ENCODE data around the gene MKRN1.
"Not testable (repeated sequence)": the region's sequence is repeated elsewhere in the genome, so short reads cannot be mapped to it uniquely, and the experiment has no call there.

MKRN1 gene, protein sequence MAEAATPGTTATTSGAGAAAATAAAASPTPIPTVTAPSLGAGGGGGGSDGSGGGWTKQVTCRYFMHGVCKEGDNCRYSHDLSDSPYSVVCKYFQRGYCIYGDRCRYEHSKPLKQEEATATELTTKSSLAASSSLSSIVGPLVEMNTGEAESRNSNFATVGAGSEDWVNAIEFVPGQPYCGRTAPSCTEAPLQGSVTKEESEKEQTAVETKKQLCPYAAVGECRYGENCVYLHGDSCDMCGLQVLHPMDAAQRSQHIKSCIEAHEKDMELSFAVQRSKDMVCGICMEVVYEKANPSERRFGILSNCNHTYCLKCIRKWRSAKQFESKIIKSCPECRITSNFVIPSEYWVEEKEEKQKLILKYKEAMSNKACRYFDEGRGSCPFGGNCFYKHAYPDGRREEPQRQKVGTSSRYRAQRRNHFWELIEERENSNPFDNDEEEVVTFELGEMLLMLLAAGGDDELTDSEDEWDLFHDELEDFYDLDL

GRCh38 chr7:140479062-140479738 is at the start of gene MKRN1:
MKRN1 (minus strand) TSS chr7:140479505; CDS start chr7:140479344, 161 bp downstream.
- DNase-seq = peak; percentile 82

- no peak for DNase-seq
These were observed 47.7 kb upstream of the MKRN1 start for GRCh38 chr7:140526787-140527664.

DNA sequence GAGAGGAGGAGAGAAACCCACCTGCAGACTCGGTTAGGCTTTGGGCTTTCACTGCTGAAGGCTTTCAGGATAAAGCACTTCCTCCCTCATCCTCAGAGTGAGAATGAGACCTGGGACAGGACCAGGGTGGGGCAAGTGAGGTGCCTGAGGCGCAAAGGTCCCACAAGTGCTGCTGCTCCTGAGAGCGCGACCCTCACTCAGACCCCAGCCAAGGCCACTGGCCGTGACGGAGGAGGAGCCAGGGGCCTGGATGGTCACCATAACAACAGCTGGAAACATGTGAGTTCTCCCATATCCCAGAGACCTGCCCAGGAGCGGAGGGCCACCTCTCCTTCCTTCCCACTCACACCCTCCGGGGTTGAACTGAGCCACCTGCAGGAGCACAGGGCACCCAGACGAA is 46.9 kb upstream of the MKRN1 start:
- DNase-seq = no peak

DNA sequence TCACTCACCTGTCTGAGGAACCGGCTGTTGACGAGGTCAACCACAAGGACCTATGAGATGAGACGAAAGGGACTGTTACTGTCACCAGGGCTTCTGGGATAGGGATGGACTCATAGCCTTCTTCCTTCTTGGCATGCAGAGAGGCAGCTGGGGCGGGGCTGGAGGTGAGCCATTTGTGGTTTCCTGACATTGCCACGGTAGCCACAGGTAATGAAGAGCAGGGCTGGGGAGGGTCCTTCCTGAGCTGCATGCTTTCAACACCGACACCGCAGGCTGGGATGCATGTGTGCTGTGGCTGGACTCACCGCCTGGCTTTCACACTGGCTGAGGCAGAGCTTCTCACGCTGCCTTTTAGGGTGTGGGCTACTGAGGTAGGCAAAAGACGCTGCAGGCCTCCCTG is 46.4 kb upstream of the MKRN1 start:
- DNase-seq = no peak

- no peak for DNase-seq
These were observed 42.1 kb upstream of the MKRN1 start for GRCh38 chr7:140521421-140521820.

DNA sequence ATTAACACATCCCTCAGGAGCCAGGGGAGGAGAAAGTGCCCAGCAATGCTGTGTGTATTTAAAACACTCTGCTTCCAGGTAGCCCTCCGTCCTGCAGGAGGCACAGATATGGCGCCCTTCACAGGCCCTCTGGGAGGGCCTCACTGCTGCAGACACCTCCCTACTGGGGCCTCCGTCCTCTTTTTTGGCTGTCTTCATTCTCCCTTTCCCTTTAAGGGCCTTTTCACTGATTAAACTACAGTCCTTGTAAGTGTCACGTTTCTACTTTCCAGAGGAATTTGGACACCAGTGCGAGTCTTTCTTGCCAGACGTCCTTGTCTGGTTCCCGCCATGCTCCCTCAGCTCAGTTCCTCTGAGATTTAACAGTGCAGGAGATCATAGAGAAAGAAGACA is 39.7 kb upstream of the MKRN1 start:
- no peak for DNase-seq

DNA sequence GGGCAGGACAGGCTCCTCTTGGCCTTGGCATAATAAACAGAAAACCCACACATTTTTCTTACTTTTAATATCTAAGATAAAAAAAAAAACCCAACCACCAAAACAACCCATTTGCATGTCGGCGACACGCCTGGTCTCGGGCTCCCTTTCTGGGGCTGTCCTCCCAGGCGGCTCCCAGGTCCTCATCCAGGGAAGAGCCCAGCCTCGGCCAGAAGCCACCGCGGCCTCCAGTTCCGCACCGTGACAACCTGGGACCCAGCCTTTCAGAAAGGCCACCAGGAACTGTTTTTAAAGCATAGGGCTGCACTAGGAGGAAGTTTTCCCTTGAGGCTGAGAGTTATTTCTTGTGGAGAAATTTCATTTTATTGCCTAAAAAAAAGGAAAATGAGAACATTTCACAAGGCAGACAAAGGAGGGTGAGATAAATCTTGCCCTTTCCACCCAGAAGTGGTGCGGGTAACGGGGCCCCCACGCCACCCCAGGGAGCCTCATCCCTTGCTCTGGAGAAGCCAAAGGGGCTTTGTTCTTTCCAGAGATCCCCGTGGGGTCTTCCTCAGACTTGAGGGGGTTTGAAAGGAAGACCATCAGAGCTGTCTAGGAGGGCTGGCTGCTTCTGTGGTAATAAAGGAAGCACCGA is 39.2 kb upstream of the MKRN1 start:
- no peak for DNase-seq

DNA sequence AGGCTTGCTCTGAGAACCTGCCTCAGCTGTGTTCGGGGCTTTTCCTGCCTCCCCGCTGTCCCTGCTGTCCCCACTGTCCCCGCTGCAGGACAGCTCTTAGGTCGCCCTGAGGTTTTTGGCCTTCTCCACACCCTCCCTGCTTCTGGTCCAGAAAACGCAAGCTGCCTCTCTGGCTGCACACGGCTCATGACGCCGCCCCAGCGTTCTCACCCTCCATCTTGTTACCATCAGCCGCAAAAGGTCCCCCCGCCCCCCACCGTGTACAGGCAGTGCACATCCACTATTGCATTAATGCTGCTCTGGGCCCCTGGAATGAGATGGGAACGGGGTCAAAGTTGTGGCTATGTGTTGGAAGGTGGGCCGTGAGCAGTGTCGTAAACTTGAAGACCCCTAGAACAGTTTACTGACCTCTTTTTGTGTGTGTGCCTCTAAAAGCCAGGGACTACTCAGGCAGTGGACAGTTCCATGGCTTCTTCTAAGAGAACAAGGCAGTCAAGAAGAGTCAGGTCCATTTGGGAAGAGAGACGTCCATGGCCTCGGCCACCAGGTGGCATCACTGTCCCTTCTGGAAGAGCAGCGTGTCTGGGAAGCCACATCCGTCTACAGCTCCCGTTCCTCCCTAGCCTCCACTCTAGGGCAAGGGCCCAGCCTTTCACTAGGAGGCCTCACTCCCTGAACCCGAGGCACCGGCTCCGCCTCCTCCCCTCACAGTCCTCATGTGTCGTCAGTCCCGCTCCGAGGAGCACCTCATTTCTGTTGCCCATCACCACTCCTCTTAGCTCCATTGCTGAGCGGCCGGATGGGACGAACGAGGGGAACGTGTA is 38.5 kb upstream of the MKRN1 start:
- DNase-seq = peak; percentile 71

- DNase-seq = peak; percentile 27
These were observed 33.2 kb upstream of the MKRN1 start for GRCh38 chr7:140512317-140513000.

DNA sequence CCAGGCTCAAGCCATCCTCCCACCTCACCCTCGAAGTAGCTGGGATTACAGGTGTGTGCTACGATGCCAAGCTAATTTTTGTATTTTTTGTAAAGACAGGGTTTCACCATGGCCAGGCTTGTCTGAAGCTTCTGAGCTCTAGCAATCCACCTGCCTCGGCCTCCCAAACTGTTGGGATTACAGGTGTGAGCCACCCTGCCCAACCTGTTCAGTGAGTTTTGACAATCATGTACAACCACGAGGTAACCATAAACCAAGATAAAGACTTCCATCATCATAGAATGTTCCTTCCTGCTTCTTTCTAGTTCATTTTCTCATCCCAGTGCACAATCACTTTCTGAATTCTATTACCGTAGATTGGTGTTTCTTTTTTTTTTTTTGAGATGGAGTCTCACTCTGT is 30.5 kb upstream of the MKRN1 start:
- DNase-seq = no peak

DNA sequence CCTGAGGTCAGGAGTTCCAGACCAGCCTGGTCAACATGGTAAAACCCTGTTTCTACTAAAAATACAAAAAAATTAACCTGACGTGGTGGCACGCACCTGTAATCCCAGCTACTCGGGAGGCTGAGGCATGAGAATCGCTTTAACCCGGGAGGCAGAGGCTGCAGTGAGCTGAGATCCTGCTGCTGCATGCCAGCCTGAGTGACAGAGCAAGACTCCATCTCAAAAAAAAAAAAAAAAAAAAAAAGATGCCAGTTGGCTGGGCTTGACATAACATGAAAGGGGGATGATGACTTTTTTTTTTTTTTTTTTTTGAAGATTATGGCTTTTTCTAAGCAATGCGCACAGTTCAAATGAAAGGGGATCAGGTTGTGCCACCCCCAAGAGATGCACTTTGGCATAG is 28.3 kb upstream of the MKRN1 start:
- not testable (repeated sequence) for DNase-seq

DNA sequence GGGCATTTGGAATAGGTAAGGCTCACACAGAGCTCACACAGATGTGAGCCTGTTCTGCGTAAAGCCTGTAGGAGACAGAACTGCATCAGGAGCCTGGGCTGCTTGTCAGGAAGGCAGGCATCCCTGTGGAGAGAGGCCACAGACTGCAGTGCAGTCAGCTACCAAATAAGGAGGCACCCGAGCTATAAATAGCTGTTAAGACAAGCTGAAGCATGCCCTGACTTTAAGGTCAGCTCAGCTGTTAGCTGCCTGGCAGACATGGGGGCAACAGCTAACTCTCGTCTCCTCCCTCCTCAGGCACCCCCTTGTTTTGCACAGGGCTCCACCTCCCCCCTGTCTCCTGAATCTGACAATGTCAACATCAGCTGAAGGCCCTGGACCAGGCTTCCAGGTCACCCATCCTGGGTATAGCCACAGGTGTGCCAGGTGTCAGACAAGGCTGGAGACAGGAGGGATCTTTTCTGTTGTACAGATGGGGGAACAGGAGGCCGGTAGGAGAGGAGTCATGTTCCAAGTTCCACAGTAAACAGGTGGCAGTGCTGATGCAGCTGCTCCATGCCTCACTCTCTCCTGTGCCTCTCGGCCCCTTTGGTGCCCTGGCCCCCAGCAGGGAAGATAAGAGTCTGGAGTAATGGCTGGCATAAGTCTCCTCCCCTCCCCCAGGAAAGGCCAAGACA is 27.6 kb upstream of the MKRN1 start:
- DNase-seq = peak; percentile 2

- no peak for DNase-seq
These were observed 22.7 kb upstream of the MKRN1 start for GRCh38 chr7:140501966-140502365.

- not testable (repeated sequence) for DNase-seq
These were observed 18.5 kb upstream of the MKRN1 start for GRCh38 chr7:140497807-140498206.

GRCh38 chr7:140497241-140497769 is 18.0 kb upstream of the MKRN1 start:
- no peak for DNase-seq

- DNase-seq = no peak
These were observed 16.3 kb upstream of the MKRN1 start for GRCh38 chr7:140495514-140496097.

- peak; percentile 78 for DNase-seq
These were observed 15.6 kb upstream of the MKRN1 start for GRCh38 chr7:140494867-140495266.

DNA sequence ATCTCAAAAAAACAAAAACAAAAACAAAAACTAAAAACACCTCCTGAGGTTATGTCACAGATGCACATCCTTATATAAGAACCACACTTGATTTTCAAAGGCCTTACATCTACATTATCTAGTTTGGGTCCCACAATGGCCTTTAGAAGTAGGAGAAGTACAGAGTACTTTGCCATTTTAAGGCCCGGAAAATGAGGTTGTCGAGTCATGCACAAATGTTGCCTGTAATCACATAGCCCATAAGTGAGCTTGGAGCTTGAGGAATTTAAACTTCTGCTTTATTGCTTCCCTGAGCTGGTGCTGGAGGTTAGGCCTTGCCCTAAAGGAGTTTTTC is 9.7 kb upstream of the MKRN1 start:
- peak; percentile 37 for DNase-seq

- no peak for DNase-seq
These were observed 6.4 kb upstream of the MKRN1 start for GRCh38 chr7:140485500-140486265.

Measured in MV-4-11 (cell line).